ES-I3 (cell line): ENCODE data around the gene CABP1.

Source experiments
- H3K36me3 ChIP-seq: 2 replicates; pipeline ENCODE4 v1.6.1; 2013; ENCODE audit warnings: mild to moderate bottlenecking, low read length, control low read depth, moderate library complexity; ENCODE audit not compliant: insufficient read depth
- H3K4me1 ChIP-seq: 2 replicates; pipeline ENCODE4 v1.6.1; 2013; ENCODE audit warnings: mild to moderate bottlenecking, control low read depth, low read length; ENCODE audit not compliant: insufficient read depth
- H3K9ac ChIP-seq: 2 replicates; pipeline ENCODE4 v1.6.1; 2013; ENCODE audit warnings: low read depth, mild to moderate bottlenecking, low read length, moderate library complexity
- H3K9me3 ChIP-seq: 2 replicates; pipeline ENCODE4 v1.6.1; 2013; ENCODE audit warnings: mild to moderate bottlenecking, low read length, moderate library complexity; ENCODE audit not compliant: control insufficient read depth, insufficient read depth

CABP1 gene

GRCh38 chr12:120650233-120650690, 9.8 kb downstream of the CABP1 start:
- Histone ChIP-seq H3K36me3 (no peaks in the 10 kb centered on the region), H3K9ac (peak overlapping the region; percentile 74; the same call in 1 of the 2 replicates), H3K4me1 (peaks cover 13% of the 10 kb centered on the region; the same call in 1 of the 2 replicates), H3K9me3 (no peaks in the 10 kb centered on the region)

DNA sequence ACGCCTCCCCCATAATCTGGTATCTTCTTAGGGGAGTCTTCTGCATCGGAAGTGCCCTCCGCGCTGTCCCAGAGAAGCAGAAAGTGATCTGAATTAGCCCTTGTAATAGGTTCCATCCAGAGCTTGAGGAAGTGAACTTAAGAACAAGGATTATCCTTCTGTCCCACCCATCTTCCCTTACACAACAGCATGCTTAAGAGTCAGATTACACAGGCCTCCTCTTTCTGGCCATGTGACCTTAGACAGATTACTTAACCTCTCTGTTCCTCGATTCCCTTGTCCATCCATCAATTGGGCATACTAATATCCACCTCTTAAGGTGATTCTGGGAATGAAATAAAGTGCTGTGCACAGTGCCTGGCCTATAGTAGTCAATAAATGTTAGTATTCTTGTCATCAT, 11.4 kb downstream of the CABP1 start:
- H3K4me1 ChIP-seq = peaks cover 13% of the 10 kb centered on the region; the same call in 1 of the 2 replicates
- no peaks in the 10 kb centered on the region for H3K36me3 ChIP-seq
- no peaks in the 10 kb centered on the region for H3K9me3 ChIP-seq
- H3K9ac ChIP-seq = no peak overlapping the region

GRCh38 chr12:120652656-120653435, 12.4 kb downstream of the CABP1 start:
- Histone ChIP-seq H3K9me3 (no peaks in the 10 kb centered on the region), H3K36me3 (no peaks in the 10 kb centered on the region), H3K4me1 (peaks cover 13% of the 10 kb centered on the region; the same call in 1 of the 2 replicates), H3K9ac (no peak overlapping the region)

- no peaks in the 10 kb centered on the region for H3K9me3 ChIP-seq
- no peak overlapping the region for H3K9ac ChIP-seq
- no peaks in the 10 kb centered on the region for H3K36me3 ChIP-seq
- H3K4me1 ChIP-seq = peaks cover 13% of the 10 kb centered on the region; the same call in 1 of the 2 replicates
Measured at GRCh38 chr12:120653611-120654010, 13.2 kb downstream of the CABP1 start.

DNA sequence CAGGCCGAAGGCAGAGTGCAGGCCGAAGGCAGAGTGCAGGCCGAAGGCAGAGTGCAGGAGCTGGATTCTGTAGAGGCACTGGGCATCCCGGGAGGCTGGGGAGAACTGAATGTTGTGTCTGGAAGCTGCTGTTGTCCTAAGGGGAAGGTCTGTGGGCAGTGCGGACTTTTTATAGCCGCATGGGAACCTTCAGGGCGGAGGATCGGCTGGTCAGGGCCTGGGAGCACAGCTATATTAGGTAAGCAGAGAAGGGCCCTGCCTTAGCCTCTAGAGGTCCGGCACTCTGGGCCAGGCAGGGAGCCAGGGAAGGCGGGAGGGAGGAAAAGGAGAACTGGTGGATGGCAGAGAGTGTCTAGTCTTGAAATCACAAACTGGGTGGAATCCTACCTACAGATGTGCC, 14.2 kb downstream of the CABP1 start:
- Histone ChIP-seq H3K36me3 (no peaks in the 10 kb centered on the region), H3K4me1 (peaks cover 13% of the 10 kb centered on the region; the same call in 1 of the 2 replicates), H3K9ac (no peak overlapping the region), H3K9me3 (no peaks in the 10 kb centered on the region)

DNA sequence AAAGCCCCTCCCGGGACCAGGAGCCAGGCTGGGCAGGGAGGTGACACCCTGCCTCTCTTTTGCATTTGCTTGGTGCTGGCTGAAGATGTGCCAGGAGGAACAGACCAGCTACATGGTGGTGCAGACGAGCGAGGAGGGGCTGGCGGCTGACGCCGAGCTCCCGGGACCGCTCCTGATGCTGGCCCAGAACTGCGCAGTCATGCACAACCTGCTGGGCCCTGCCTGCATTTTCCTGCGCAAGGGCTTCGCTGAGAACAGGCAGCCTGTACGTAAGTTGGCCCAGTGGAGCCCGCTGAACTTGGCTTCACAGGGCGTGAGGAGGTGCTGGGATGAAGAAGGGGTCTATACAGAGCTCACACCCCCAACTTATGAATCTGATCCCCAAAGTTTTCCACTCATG, 15.6 kb downstream of the CABP1 start:
- no peaks in the 10 kb centered on the region for H3K36me3 ChIP-seq
- no peaks in the 10 kb centered on the region for H3K9me3 ChIP-seq
- no peak overlapping the region for H3K9ac ChIP-seq
- peaks cover 13% of the 10 kb centered on the region; the same call in 1 of the 2 replicates for H3K4me1 ChIP-seq

GRCh38 chr12:120658286-120659150, 18.1 kb downstream of the CABP1 start:
- Histone ChIP-seq H3K36me3 (no peaks in the 10 kb centered on the region), H3K9ac (no peak overlapping the region), H3K9me3 (no peaks in the 10 kb centered on the region), H3K4me1 (no peaks in the 10 kb centered on the region)

DNA sequence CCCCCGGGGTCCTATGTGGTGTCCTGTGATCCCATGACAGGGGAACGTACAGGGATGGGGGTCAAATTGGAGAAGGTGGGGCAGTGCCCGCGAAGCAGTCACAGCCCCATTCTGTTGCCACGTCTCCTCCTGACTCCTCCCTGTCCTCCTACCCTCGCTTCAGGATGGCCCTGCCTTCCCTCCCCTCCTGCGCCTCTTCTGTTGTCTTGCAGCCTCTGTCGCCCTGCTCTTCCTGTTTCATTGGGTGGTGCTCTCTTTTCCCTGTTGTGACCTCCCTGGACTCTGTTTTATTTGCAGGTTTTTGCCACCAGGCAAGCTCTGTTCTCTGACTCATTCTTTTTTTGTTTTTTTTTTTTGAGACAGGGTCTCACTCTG, 18.7 kb downstream of the CABP1 start:
- Histone ChIP-seq H3K9ac (no peak overlapping the region), H3K4me1 (no peaks in the 10 kb centered on the region), H3K36me3 (no peaks in the 10 kb centered on the region), H3K9me3 (no peaks in the 10 kb centered on the region)

- no peaks in the 10 kb centered on the region for H3K36me3 ChIP-seq
- H3K9me3 ChIP-seq = no peaks in the 10 kb centered on the region
Measured at GRCh38 chr12:120661432-120661831, 21.0 kb downstream of the CABP1 start.

GRCh38 chr12:120662879-120663278, 22.5 kb downstream of the CABP1 start:
- no peaks in the 10 kb centered on the region for H3K36me3 ChIP-seq
- no peaks in the 10 kb centered on the region for H3K9me3 ChIP-seq
- no peak overlapping the region for H3K9ac ChIP-seq
- H3K4me1 ChIP-seq = 0 out of 2 replicates have a peak, but pooled peaks cover under 1% of the 10 kb centered on the region

More at GRCh38 chr12:120661432-120661831, 21.0 kb downstream of the CABP1 start:
- H3K9ac ChIP-seq = no peak overlapping the region
- H3K4me1 ChIP-seq = no peaks in the 10 kb centered on the region

DNA sequence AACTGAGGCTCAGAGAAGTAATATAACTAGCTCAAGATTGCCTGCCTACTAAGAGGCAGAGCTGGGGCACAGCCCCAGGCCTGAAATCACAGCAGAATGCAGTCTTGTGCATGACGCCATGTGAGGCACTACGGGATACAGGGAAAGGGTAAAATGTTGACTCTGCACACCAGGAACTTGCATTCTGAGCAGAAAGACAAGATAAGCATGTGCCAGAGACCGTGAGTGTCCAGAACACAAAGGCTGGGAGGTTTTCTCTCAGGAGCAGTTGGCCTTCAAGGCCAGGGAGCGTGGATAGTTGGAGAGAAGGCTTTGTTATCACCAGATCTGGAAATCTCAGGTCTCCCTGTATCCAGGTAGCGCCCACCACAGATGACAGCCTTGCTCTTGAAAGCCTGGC, 23.3 kb downstream of the CABP1 start:
- 0 out of 2 replicates have a peak, but pooled peaks cover 5% of the 10 kb centered on the region for H3K4me1 ChIP-seq
- H3K36me3 ChIP-seq = no peaks in the 10 kb centered on the region
- H3K9ac ChIP-seq = no peak overlapping the region
- H3K9me3 ChIP-seq = no peaks in the 10 kb centered on the region

DNA sequence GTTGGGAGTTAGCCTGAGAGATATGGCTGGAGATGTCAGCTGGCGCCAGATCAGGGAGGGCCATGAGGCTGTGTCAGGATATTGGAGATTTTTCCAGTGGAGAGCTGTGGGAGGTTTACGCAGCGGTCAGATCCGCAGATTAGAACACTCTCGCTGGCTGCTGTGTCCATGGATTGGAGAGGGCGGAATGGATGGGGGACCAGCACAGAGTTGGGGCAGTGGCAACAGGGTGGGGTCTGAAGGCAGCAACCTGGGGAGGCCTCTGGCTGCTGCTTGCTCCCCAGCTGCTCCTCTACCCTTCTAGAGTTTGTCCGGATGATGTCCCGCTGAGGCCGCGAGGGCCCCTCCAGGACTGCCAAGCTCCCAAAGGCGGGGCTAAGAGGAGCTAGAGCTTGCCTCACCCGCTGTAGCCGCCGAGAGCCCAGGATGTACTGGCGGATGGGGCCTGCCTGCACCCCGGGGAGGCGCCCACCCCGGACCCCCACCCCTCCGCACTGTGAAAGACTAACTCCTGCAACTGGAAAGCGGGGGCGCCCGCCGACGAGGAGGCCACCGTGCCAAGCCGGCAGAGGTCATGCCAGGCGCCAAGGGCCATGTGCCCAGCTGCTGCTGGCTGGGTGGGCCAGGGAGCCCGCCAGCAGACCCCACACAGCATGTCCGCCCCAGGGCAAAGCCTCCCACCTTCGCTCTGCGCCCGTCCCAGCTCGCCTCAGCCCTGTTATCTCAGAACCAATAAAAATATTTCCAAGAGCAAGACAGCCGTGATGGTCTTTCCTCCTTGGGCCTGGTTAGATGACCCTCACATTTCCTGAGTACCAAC, 26.4 kb downstream of the CABP1 start:
- H3K36me3 ChIP-seq = no peaks in the 10 kb centered on the region
- H3K4me1 ChIP-seq = peaks cover 18% of the 10 kb centered on the region
- H3K9ac ChIP-seq = no peak overlapping the region
- no peaks in the 10 kb centered on the region for H3K9me3 ChIP-seq

- no peaks in the 10 kb centered on the region for H3K36me3 ChIP-seq
- H3K9me3 ChIP-seq = no peaks in the 10 kb centered on the region
- no peak overlapping the region for H3K9ac ChIP-seq
- H3K4me1 ChIP-seq = peaks cover 18% of the 10 kb centered on the region
Measured at GRCh38 chr12:120668091-120668867, 27.9 kb downstream of the CABP1 start.
